SU-DHL-6 (cell line): ENCODE measurements around the gene SKOR1.

Source experiments
- EZH2phosphoT487 ChIP-seq: fragments of 200-600 bp; sonication (generic), shearing (Covaris generic); conservative IDR thresholded peaks from 2 replicates; pipeline ENCODE4 v1.6.1; 2018; ENCODE audit warnings: mild to moderate bottlenecking, antibody characterized with exemption, low read length, moderate library complexity, mixed read lengths
- TF ChIP-seq, protein P1 (sequence below): fragments of 200-600 bp; sonication (generic); IDR thresholded peaks from one replicate; pipeline ENCODE4 v1.5.1; 2017; ENCODE audit warnings: antibody characterized with exemption, mild to moderate bottlenecking, low read length, moderate library complexity; ENCODE audit not compliant: insufficient read depth, poor library complexity, severe bottlenecking

DNA sequence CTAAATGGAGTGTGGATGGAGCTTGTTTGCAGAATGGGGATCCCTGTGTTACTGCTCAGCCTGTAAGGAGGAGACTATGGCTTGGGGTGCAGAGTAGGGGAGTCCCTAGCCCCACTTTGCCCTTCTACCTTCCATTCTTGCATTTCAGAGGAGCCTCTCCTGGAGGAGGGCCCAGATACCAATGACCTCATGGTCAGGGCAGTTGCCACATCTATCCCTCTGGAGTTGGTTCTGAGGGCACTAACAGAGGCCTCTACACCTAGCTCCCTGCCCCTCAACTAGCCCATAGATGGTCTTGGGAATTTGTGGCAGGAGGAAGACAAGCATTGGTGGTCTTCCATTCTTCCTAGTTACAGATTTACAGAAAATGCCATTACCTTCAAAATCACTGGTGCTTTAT, 6.1 kb downstream of the SKOR1 start:
- TF ChIP-seq, protein P1, sequence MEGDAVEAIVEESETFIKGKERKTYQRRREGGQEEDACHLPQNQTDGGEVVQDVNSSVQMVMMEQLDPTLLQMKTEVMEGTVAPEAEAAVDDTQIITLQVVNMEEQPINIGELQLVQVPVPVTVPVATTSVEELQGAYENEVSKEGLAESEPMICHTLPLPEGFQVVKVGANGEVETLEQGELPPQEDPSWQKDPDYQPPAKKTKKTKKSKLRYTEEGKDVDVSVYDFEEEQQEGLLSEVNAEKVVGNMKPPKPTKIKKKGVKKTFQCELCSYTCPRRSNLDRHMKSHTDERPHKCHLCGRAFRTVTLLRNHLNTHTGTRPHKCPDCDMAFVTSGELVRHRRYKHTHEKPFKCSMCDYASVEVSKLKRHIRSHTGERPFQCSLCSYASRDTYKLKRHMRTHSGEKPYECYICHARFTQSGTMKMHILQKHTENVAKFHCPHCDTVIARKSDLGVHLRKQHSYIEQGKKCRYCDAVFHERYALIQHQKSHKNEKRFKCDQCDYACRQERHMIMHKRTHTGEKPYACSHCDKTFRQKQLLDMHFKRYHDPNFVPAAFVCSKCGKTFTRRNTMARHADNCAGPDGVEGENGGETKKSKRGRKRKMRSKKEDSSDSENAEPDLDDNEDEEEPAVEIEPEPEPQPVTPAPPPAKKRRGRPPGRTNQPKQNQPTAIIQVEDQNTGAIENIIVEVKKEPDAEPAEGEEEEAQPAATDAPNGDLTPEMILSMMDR, result no peak
- no peak for TF ChIP-seq EZH2phosphoT487
